Measurements from ENCODE around the gene TBCD.

The TBCD gene

DNA sequence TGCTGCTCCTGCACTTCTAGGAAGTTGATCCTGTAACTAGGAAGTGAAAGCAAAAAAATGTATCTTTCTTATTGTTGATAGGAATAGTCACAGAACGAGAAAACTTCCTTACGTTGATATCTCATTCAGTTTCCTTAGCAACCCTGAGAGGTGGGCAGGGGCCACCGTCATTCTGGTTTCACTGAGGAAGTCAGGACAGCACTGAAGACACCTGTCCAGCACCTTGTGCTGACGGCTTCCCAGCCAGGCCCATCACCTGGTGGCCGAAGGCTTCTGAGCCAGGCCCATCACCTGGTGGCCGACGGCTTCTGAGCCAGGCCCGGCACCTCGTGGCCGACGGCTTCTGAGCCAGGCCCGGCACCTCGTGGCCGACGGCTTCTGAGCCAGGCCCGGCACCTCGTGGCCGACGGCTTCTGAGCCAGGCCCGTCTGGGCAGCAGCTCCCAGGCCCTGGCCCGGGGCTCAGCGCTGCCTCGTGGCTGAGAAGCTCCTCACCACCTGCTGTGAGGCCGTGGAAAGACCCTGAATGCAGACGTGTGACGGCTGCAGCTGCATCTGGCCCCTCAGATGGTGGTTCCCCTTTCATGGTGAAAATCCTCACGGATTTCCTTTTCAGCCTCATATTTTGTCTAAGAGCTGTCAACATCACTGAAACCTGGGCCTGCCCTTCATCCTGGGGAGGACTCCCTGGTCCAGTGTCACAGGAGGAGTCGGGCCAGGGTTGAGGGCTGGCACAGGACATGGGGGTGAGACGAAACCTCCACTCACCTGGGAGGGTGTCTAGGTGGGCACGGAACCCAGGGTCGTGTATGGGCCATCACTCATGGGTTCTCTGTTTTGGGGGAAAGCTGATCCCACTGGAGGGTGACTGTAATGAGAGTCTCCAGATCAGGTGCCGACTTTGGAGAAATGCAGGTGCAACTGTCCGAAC lies 121.0 kb downstream of the TBCD start:
- H3K27me3 ChIP-seq (ENCODE audit: control insufficient read depth in 3 of 3, insufficient read depth in 3 of 3, low read depth in 1 of 3, low read length in 3 of 3), result no peaks in the 10 kb centered on the region
- H3K14ac ChIP-seq (ENCODE audit: low read length), result peak overlapping the region; percentile 12
- no peaks in the 10 kb centered on the region for H3K9me3 ChIP-seq (replicated peaks in 1 of 2; ENCODE audit: control insufficient read depth in 2 of 2, insufficient read depth in 1 of 2, low read depth in 1 of 2, low read length in 2 of 2)
- no peak overlapping the region for H3K4ac ChIP-seq (ENCODE audit: low read length)
- peaks cover 7 to 11% of the 10 kb centered on the region in 2 donors for H3K4me1 ChIP-seq (ENCODE audit: control insufficient read depth in 2 of 2, insufficient read depth in 1 of 2, low read depth in 1 of 2, low read length in 2 of 2)
- H3K18ac ChIP-seq (ENCODE audit: low read length), result peak overlapping the region; percentile 13
- DNase-seq (ENCODE audit: low spot score), result no peak
- H3K79me1 ChIP-seq (ENCODE audit: low read depth, low read length), result peaks cover 6% of the 10 kb centered on the region
- H2AK5ac ChIP-seq (ENCODE audit: low read depth, low read length), result no peak overlapping the region
- H3K36me3 ChIP-seq (replicated peaks in 1 of 2; ENCODE audit: control insufficient read depth in 2 of 2, insufficient read depth in 2 of 2, low read length in 2 of 2), result peaks cover 19 to 47% of the 10 kb centered on the region in 2 donors
- no peak overlapping the region for H3K23ac ChIP-seq (ENCODE audit: low read depth, low read length, poor library complexity)
- H2BK12ac ChIP-seq (ENCODE audit: low read length), result no peak overlapping the region
- H3K4me3 ChIP-seq (ENCODE audit: low read length in 2 of 2), result no peak overlapping the region
- H3K9ac ChIP-seq (ENCODE audit: low read depth, low read length, poor library complexity), result no peak overlapping the region
- peak overlapping the region; percentile 9 for H4K8ac ChIP-seq (ENCODE audit: low read depth, low read length)
- H2AFZ ChIP-seq (ENCODE audit: low read length), result no peak overlapping the region
- no peak overlapping the region for H2BK120ac ChIP-seq (ENCODE audit: low read depth, low read length)
- no peak overlapping the region for H3K4me2 ChIP-seq (ENCODE audit: insufficient read depth, low read length, poor library complexity, severe bottlenecking)
- H2BK15ac ChIP-seq (ENCODE audit: low read length), result no peak overlapping the region
- WGBS, 2 donors (ENCODE audit: extremely low coverage in 2 of 2, insufficient read length in 2 of 2, insufficient replicate concordance in 1 of 2), result no CpG with 5 or more reads among the region's 33 CpGs
- no peak overlapping the region for H3K27ac ChIP-seq (replicated peaks; ENCODE audit: low read length)
- no peak overlapping the region for H2BK5ac ChIP-seq (ENCODE audit: low read length)
- H4K91ac ChIP-seq (ENCODE audit: low read depth, low read length, poor library complexity), result no peak overlapping the region

DNA sequence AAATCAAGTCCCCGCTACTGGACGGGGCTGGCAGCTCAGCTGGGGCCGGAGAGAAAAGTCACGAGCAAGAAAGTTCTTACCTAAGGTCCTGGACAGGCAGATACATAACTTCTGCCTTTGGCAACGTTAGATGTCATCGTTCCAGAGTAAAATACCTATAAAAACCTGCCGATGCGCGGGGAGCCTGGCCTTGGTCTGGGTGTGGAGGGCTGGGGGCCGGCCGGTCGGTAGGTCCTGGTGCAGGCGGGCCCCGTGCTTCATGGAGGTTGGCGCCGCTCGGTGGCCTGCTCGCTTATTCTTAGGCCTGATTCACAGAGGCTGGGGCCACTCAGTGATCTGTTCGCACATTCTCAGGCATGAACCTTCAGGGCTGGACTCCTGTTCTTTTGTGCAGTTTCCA lies 121.7 kb downstream of the TBCD start:
- WGBS, 2 donors (ENCODE audit: extremely low coverage in 2 of 2, insufficient read length in 2 of 2, insufficient replicate concordance in 1 of 2), result no CpG with 5 or more reads among the region's 19 CpGs
- H2AFZ ChIP-seq (ENCODE audit: low read length), result no peak overlapping the region

DNA sequence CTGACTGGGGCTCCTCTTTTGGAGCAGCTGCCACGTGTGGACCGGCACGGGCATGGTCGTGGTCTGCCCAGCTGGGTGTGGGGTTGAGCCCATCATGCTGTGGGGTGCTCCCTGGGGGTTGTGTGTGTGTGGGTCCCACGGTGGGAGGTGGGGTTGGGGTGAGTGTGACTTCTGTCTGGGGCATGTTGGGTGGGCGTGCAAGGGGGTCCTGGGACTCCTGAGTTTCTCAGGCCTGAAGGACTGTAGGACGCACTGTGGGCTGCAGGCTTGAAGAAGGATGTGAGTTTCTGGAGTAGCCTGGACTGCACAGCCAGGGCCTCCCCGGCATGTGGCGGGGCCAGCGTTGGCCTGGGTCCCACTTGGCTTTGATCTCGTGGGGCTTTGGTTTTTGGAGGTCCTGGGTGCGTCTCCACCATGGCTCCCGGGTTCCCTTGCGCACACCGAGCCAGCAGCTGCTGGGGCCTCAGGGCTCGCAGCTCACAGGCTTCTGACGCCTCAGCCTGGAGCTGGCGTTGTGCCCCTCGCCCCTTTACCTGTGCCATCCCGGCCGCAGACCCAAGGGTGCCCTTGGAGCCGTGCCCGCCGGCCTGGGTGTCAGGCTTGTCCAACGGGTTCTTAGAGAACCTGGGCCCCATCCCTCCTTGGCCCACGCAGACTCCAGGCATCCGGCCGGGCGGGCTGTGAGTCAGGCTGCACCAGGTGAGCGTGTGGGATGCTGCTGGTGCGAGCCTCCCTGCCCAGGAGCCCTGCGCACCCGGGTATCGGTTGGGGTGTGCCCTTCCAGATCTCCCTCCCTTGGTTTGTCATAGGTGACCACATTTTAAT lies 122.4 kb downstream of the TBCD start:
- H3K27me3 ChIP-seq (ENCODE audit: control insufficient read depth in 3 of 3, insufficient read depth in 3 of 3, low read depth in 1 of 3, low read length in 3 of 3), result no peaks in the 10 kb centered on the region
- H2AFZ ChIP-seq (ENCODE audit: low read length), result no peak overlapping the region
- no peak overlapping the region for H3K4me2 ChIP-seq (ENCODE audit: insufficient read depth, low read length, poor library complexity, severe bottlenecking)
- no peak overlapping the region for H4K91ac ChIP-seq (ENCODE audit: low read depth, low read length, poor library complexity)
- no peak overlapping the region for H2BK12ac ChIP-seq (ENCODE audit: low read length)
- no CpG with 5 or more reads among the region's 34 CpGs for WGBS, 2 donors (ENCODE audit: extremely low coverage in 2 of 2, insufficient read length in 2 of 2, insufficient replicate concordance in 1 of 2)
- peak overlapping the region; percentile 73 for H4K8ac ChIP-seq (ENCODE audit: low read depth, low read length)
- H3K14ac ChIP-seq (ENCODE audit: low read length), result peak overlapping the region; percentile 39
- H3K27ac ChIP-seq (replicated peaks; ENCODE audit: low read length), result no peak overlapping the region
- H2BK5ac ChIP-seq (ENCODE audit: low read length), result no peak overlapping the region
- DNase-seq (ENCODE audit: low spot score), result no peak
- peak overlapping the region; percentile 9 for H3K18ac ChIP-seq (ENCODE audit: low read length)
- H3K79me1 ChIP-seq (ENCODE audit: low read depth, low read length), result peaks cover 6% of the 10 kb centered on the region
- H2BK15ac ChIP-seq (ENCODE audit: low read length), result no peak overlapping the region
- no peak overlapping the region for H3K4me3 ChIP-seq (ENCODE audit: low read length in 2 of 2)
- H3K4me1 ChIP-seq (ENCODE audit: control insufficient read depth in 2 of 2, insufficient read depth in 1 of 2, low read depth in 1 of 2, low read length in 2 of 2), result peaks cover 7 to 11% of the 10 kb centered on the region in 2 donors
- peaks cover 0 to 3% of the 10 kb centered on the region in 2 donors for H3K9me3 ChIP-seq (replicated peaks in 1 of 2; ENCODE audit: control insufficient read depth in 2 of 2, insufficient read depth in 1 of 2, low read depth in 1 of 2, low read length in 2 of 2)
- peaks cover 22 to 61% of the 10 kb centered on the region in 2 donors for H3K36me3 ChIP-seq (replicated peaks in 1 of 2; ENCODE audit: control insufficient read depth in 2 of 2, insufficient read depth in 2 of 2, low read length in 2 of 2)
- H2BK120ac ChIP-seq (ENCODE audit: low read depth, low read length), result no peak overlapping the region
- peak overlapping the region; percentile 50 for H2AK5ac ChIP-seq (ENCODE audit: low read depth, low read length)
- H3K4ac ChIP-seq (ENCODE audit: low read length), result no peak overlapping the region
- H3K9ac ChIP-seq (ENCODE audit: low read depth, low read length, poor library complexity), result no peak overlapping the region
- peak overlapping the region; percentile 58 for H3K23ac ChIP-seq (ENCODE audit: low read depth, low read length, poor library complexity)

More for the DNA sequence above, 121.7 kb downstream of the TBCD start:
- Histone ChIP-seq H3K4me1 (ENCODE audit: control insufficient read depth in 2 of 2, insufficient read depth in 1 of 2, low read depth in 1 of 2, low read length in 2 of 2) (peaks cover 7 to 11% of the 10 kb centered on the region in 2 donors), H2BK5ac (ENCODE audit: low read length) (no peak overlapping the region), H3K27ac (replicated peaks; ENCODE audit: low read length) (no peak overlapping the region), H4K91ac (ENCODE audit: low read depth, low read length, poor library complexity) (no peak overlapping the region), H3K18ac (ENCODE audit: low read length) (no peak overlapping the region), H3K14ac (ENCODE audit: low read length) (no peak overlapping the region), H3K79me1 (ENCODE audit: low read depth, low read length) (peaks cover 5% of the 10 kb centered on the region), H3K4me3 (ENCODE audit: low read length in 2 of 2) (no peak overlapping the region), H2AK5ac (ENCODE audit: low read depth, low read length) (no peak overlapping the region), H3K9ac (ENCODE audit: low read depth, low read length, poor library complexity) (no peak overlapping the region), H4K8ac (ENCODE audit: low read depth, low read length) (no peak overlapping the region), H3K4ac (ENCODE audit: low read length) (no peak overlapping the region), H2BK12ac (ENCODE audit: low read length) (no peak overlapping the region), H3K9me3 (replicated peaks in 1 of 2; ENCODE audit: control insufficient read depth in 2 of 2, insufficient read depth in 1 of 2, low read depth in 1 of 2, low read length in 2 of 2) (no peaks in the 10 kb centered on the region), H3K36me3 (replicated peaks in 1 of 2; ENCODE audit: control insufficient read depth in 2 of 2, insufficient read depth in 2 of 2, low read length in 2 of 2) (peaks cover 19 to 54% of the 10 kb centered on the region in 2 donors), H3K27me3 (ENCODE audit: control insufficient read depth in 3 of 3, insufficient read depth in 3 of 3, low read depth in 1 of 3, low read length in 3 of 3) (no peaks in the 10 kb centered on the region), H3K4me2 (ENCODE audit: insufficient read depth, low read length, poor library complexity, severe bottlenecking) (no peak overlapping the region), H3K23ac (ENCODE audit: low read depth, low read length, poor library complexity) (no peak overlapping the region), H2BK120ac (ENCODE audit: low read depth, low read length) (no peak overlapping the region), H2BK15ac (ENCODE audit: low read length) (no peak overlapping the region)
- no peak for DNase-seq (ENCODE audit: low spot score)
